Neural cell (in vitro differentiated cells): ENCODE data around the gene POLE3. TPM values are rescaled to one million over a fixed set of nuclear protein-coding genes. Genes with fewer than 3 reads are reported as not detected.

ENCODE experiments used
- H2AFZ ChIP-seq: fragments of 200-600, 300-800 bp; sonication (generic), shearing (Covaris generic); 2 replicates; pipeline ENCODE4 v1.6.0; 2014; ENCODE audit warnings: low read depth, mild to moderate bottlenecking, antibody characterized with exemption, low read length, moderate library complexity
- H3F3A ChIP-seq: fragments of 200-600 bp; shearing (Covaris generic); 2 replicates; pipeline ENCODE4 v1.6.1; 2016; ENCODE audit warnings: mild to moderate bottlenecking, moderate library complexity, mixed read lengths, antibody characterized with exemption, low read length; ENCODE audit not compliant: insufficient read depth, poor library complexity, severe bottlenecking
- H3K27ac ChIP-seq: fragments of 200-600, 300-800 bp; sonication (generic), shearing (Covaris generic); 2 replicates; pipeline ENCODE4 v1.5.1; 2014; ENCODE audit warnings: mild to moderate bottlenecking, low read length, moderate library complexity
- H3K27me3 ChIP-seq: fragments of 300-800, 200-600 bp; sonication (generic), shearing (Covaris generic); 2 replicates; pipeline ENCODE4 v1.6.0; 2014; ENCODE audit warnings: mild to moderate bottlenecking, low read depth, low read length, moderate library complexity; ENCODE audit not compliant: insufficient read depth
- H3K36me3 ChIP-seq: fragments of 300-800, 200-600 bp; sonication (generic), shearing (Covaris generic); 2 replicates; pipeline ENCODE4 v1.5.1; 2014; ENCODE audit warnings: mild to moderate bottlenecking, antibody characterized with exemption, low read length, moderate library complexity; ENCODE audit not compliant: insufficient read depth
- H3K4me2 ChIP-seq: fragments of 300-800, 200-600 bp; sonication (generic), shearing (Covaris generic); 2 replicates; pipeline ENCODE4 v1.6.0; 2014; ENCODE audit warnings: mild to moderate bottlenecking, low read length
- H3K4me3 ChIP-seq: fragments of 300-800, 200-600 bp; sonication (generic), shearing (Covaris generic); 2 replicates; pipeline ENCODE4 v1.5.1; 2014; ENCODE audit warnings: mild to moderate bottlenecking, low read length, moderate library complexity
- H3K79me2 ChIP-seq: fragments of 200-600 bp; shearing (Covaris generic); replicated peaks from 2 replicates; pipeline ENCODE4 v1.6.0; 2014; ENCODE audit warnings: mild to moderate bottlenecking, low read length, moderate library complexity; ENCODE audit not compliant: insufficient read depth
- H3K9ac ChIP-seq: fragments of 300-800, 200-600 bp; sonication (generic), shearing (Covaris generic); 2 replicates; pipeline ENCODE4 v1.6.1; 2016; ENCODE audit warnings: mild to moderate bottlenecking, low read length, mixed read lengths
- H3K9me2 ChIP-seq: fragments of 200-600 bp; shearing (Covaris generic); 2 replicates; pipeline ENCODE4 v1.6.1; 2016; ENCODE audit warnings: mild to moderate bottlenecking, low read length, mixed read lengths; ENCODE audit not compliant: insufficient read depth
- H3K9me3 ChIP-seq: fragments of 200-600, 300-800 bp; sonication (generic), shearing (Covaris generic); 2 replicates; pipeline ENCODE4 v1.6.1; 2016; ENCODE audit warnings: mild to moderate bottlenecking, mixed run types, low read length, moderate library complexity, mixed read lengths
- H4K20me1 ChIP-seq: fragments of 200-600 bp; shearing (Covaris generic); 2 replicates; pipeline ENCODE4 v1.6.1; 2016; ENCODE audit warnings: mild to moderate bottlenecking, mixed run types; ENCODE audit not compliant: insufficient read depth
- CTCF ChIP-seq: fragments of 450-650 bp; IDR thresholded peaks from 2 replicates; pipeline ENCODE4 v1.5.1; 2014; ENCODE audit warnings: antibody characterized with exemption, mild to moderate bottlenecking, moderate library complexity; ENCODE audit not compliant: poor library complexity, severe bottlenecking
- EP300 ChIP-seq: fragments of 450-650 bp; conservative IDR thresholded peaks from 2 replicates; pipeline ENCODE4 v1.6.1; 2014; ENCODE audit warnings: antibody characterized with exemption, mild to moderate bottlenecking, moderate library complexity; ENCODE audit not compliant: poor library complexity, severe bottlenecking
- EZH2 ChIP-seq: fragments of 200-600, 300-800 bp; shearing (Covaris generic), sonication (generic); IDR thresholded peaks from 2 replicates; pipeline ENCODE4 v1.6.1; 2014; ENCODE audit warnings: antibody characterized with exemption, low read length, borderline replicate concordance, mild to moderate bottlenecking; ENCODE audit not compliant: insufficient read depth, poor library complexity, severe bottlenecking
- MXI1 ChIP-seq: fragments of 450-650 bp; conservative IDR thresholded peaks from 2 replicates; pipeline ENCODE4 v1.6.1; 2014; ENCODE audit warnings: antibody characterized with exemption, mild to moderate bottlenecking; ENCODE audit not compliant: poor library complexity, severe bottlenecking
- POLR2AphosphoS5 ChIP-seq: IDR thresholded peaks from 2 replicates; pipeline ENCODE4 v1.6.1; 2012
- RAD21 ChIP-seq: fragments of 450-650 bp; conservative IDR thresholded peaks from 2 replicates; pipeline ENCODE4 v1.6.1; 2014; ENCODE audit warnings: antibody characterized with exemption, mild to moderate bottlenecking, moderate library complexity
- REST ChIP-seq: IDR thresholded peaks from 2 replicates; pipeline ENCODE4 v1.6.1; 2012; ENCODE audit warnings: borderline replicate concordance
- SMC3 ChIP-seq: fragments of 450-650 bp; conservative IDR thresholded peaks from 2 replicates; pipeline ENCODE4 v1.6.1; 2014; ENCODE audit warnings: antibody characterized with exemption, mild to moderate bottlenecking, moderate library complexity; ENCODE audit not compliant: poor library complexity
- TAF1 ChIP-seq: IDR thresholded peaks from 2 replicates; pipeline ENCODE4 v1.6.1; 2012; ENCODE audit warnings: low read depth
- polyA plus RNA-seq: library from polyadenylated mRNA; depleted of rRNA; stranded (reverse); fragments of >200 nt; gene quantifications from 2 replicates; pipeline ENCODE4 v1.2.3, GENCODE V29; 2014

The POLE3 gene
- polyA plus RNA-seq, 1 donor from 2014 or later: 99.8 TPM

- Histone ChIP-seq H4K20me1 (no peaks in the 10 kb centered on the region), H3K4me2 (no peak overlapping the region), H3K9me2 (no peaks in the 10 kb centered on the region), H2AFZ (no peak overlapping the region), H3K27ac (no peak overlapping the region), H3K36me3 (no peaks in the 10 kb centered on the region), H3K4me3 (no peak overlapping the region), H3K79me2 (no peaks in the 10 kb centered on the region), H3K27me3 (no peaks in the 10 kb centered on the region), H3K9ac (no peak overlapping the region), H3K9me3 (no peaks in the 10 kb centered on the region), H3F3A (no peaks in the 10 kb centered on the region)
- no peak for TF ChIP-seq MXI1
These were observed 14.6 kb upstream of the POLE3 start for GRCh38 chr9:113425072-113425471.

- Histone ChIP-seq H3F3A (no peaks in the 10 kb centered on the region), H3K4me2 (no peak overlapping the region), H3K9ac (no peak overlapping the region), H3K9me2 (no peaks in the 10 kb centered on the region), H3K27ac (no peak overlapping the region), H2AFZ (no peak overlapping the region), H4K20me1 (no peaks in the 10 kb centered on the region), H3K4me3 (no peak overlapping the region), H3K36me3 (no peaks in the 10 kb centered on the region), H3K79me2 (no peaks in the 10 kb centered on the region), H3K9me3 (no peaks in the 10 kb centered on the region), H3K27me3 (no peaks in the 10 kb centered on the region)
- no peak for TF ChIP-seq RAD21
- TF ChIP-seq EP300: no peak
- TF ChIP-seq REST: no peak
- TF ChIP-seq SMC3: no peak
- no peak for TF ChIP-seq EZH2
- TF ChIP-seq TAF1: no peak
- no peak for TF ChIP-seq MXI1
- TF ChIP-seq CTCF: no peak
- TF ChIP-seq POLR2AphosphoS5: no peak
These were observed 11.3 kb upstream of the POLE3 start for GRCh38 chr9:113421726-113422125.

GRCh38 chr9:113417370-113417769, 6.9 kb upstream of the POLE3 start:
- Histone ChIP-seq H3K9me2 (no peaks in the 10 kb centered on the region), H3K36me3 (no peaks in the 10 kb centered on the region), H3K27me3 (no peaks in the 10 kb centered on the region), H3K9me3 (no peaks in the 10 kb centered on the region), H2AFZ (no peak overlapping the region), H3K4me3 (no peak overlapping the region), H3F3A (no peaks in the 10 kb centered on the region), H3K79me2 (no peaks in the 10 kb centered on the region), H4K20me1 (no peaks in the 10 kb centered on the region), H3K4me2 (no peak overlapping the region), H3K27ac (no peak overlapping the region), H3K9ac (no peak overlapping the region)
- TF ChIP-seq EP300 (no peak), MXI1 (no peak), TAF1 (no peak), RAD21 (no peak), SMC3 (no peak), POLR2AphosphoS5 (no peak)
